Stimulated activated CD4-positive, alpha-beta T cell treated with anti-CD3 and anti-CD28 coated beads, Interleukin-15, amount 100 ng/mL, for 24 hours (primary cell): Measurements from ENCODE around the gene ADNP2.
A peak's percentile ranks its signal among the peaks of the same experiment; 100 is the strongest.
"Not testable (repeated sequence)": the region's sequence is repeated elsewhere in the genome, so short reads cannot be mapped to it uniquely, and the experiment has no call there.

Experiments used
- DNase-seq: peaks from one replicate; pipeline ENCODE4 v3.0.0-alpha.2; 2020

ADNP2 gene

GRCh38 chr18:80147418-80148325, 38.6 kb downstream of the ADNP2 start:
- DNase-seq = peak; percentile 86

- no peak for DNase-seq
These were observed 39.5 kb downstream of the ADNP2 start for GRCh38 chr18:80148326-80149199.

DNA sequence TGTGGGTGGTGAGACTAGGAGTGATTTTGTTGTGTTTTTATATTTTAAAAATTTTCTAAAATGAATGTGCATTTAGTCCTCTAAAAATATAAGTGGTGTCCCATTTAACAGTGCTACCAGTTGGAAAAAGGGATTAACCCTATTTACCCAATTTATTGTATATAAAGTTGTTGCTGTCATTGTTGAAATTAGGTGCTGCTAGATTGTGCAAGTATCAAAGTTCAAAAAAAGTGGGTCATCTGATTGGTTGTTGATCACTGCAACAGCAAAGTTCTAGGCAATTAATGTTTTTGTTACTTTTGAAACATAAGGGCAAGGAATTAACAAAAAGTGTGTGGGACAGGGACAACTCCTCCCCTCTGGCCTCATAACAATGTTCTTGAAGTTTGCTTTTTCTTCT, 40.6 kb downstream of the ADNP2 start:
- DNase-seq = no peak

GRCh38 chr18:80154293-80154692, 45.2 kb downstream of the ADNP2 start:
- peak; percentile 53 for DNase-seq

DNA sequence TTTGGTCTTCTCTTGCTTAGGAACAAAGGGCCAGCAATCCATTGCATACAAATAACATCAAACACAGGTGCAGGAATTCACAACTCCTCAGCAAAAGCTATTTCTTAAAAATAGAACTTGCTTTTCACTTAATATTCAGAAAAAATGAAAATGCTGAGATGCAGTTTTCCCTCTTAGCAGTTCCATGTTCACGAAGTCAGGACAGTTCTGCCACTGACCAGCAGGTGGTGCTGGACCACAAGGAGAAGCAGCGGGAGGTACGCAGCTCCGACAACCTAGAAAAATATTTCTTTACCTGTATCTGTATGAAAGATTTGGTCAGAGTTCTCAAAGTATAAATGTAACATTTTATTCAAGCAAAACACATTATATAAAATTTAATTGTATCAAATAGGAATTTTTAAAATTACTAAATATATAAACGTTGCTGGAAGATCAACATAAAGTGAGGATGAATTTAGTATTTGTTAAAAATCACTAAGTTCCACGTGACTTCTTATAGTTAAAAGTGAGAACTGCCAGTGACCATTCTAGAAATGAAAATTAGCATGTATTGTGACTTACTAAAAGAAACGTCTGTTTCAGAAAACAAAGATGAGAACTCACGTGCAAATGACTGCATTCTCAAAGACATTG, 48.8 kb downstream of the ADNP2 start:
- DNase-seq = peak; percentile 85

DNA sequence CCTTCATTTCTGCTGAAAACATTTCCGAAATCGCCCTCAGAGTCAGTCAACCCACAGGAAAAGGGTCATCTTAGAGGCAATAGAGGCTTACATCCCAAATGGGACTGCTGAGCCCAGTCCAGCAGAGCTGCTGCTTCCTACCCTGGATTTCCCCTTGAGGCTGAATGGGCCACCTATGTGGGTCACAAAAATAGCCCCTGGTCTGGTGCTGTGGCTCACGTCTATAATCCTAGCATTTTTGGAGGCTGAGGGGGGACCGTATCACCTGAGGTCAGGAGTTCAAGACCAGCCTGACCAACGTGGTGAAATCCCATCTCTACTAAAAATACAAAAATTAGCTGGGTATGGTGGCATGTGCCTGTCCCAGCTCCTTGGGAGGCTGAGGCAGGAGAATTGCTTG, 49.3 kb downstream of the ADNP2 start:
- DNase-seq = no peak

DNA sequence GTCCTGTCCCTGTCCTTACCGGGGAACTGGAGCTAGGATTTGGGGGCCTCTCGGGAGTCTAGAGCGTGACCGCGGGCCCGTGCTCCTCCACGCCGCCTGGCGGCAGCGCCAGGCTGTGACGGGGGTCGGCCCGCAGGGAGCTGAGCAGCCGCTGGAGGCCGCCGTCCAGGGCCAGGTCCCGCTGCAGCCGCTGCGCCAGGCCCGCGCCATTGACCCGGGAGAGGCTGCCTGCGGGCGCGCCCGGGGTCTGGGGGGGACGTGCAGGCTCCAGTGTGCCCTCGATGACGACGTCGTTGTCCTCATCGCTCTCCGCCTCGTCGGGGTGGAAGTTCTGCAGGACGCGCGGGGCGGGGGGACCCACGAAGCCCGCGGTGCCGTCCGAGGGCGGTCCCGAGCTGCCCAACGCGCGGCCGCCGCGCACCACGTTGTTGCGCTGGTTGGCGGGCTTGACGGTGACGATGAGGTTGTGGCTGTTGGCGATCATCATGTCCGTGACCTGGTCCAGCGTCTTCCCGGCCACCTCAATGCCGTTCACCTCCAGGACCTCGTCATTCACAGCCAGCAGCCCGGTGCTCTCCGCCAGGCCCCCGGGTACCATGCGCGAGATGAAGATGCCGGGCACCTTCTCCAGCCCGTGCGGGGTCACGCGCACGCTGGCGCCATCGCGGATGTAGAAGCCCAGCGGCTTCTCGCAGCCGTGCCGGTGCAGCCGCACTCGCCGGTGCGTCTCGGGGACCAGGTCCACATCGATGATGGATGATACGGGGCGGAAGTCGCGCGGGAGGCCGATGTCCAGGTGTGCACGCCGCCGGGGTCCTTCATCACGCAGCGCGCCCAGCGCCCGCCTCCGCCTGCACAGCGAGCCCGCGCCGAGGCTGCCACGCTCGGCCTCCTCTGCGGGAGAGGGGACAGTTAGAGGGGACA, 50.9 kb downstream of the ADNP2 start:
- DNase-seq = peak; percentile 64

GRCh38 chr18:80161781-80162417, 52.8 kb downstream of the ADNP2 start:
- DNase-seq = no peak

DNA sequence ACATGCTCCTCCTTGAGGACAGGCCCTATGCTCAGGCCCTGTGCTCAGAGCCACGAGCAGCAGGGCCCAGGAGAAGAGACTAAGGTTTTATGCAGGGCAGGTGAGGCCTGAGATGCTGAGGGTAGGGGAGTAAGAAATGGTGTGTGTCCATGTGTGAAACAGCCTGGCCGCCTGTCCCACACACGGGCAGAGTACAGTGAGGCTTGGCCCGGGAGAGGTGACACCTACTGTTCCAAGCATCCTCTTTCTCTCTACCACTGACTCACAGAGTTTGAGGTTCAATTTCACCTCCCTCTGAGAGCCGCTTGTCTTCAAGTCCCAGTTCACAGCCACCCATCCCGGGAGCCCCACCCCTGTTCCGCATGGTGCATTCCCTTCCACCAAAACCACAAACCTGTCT, 54.1 kb downstream of the ADNP2 start:
- no peak for DNase-seq

DNA sequence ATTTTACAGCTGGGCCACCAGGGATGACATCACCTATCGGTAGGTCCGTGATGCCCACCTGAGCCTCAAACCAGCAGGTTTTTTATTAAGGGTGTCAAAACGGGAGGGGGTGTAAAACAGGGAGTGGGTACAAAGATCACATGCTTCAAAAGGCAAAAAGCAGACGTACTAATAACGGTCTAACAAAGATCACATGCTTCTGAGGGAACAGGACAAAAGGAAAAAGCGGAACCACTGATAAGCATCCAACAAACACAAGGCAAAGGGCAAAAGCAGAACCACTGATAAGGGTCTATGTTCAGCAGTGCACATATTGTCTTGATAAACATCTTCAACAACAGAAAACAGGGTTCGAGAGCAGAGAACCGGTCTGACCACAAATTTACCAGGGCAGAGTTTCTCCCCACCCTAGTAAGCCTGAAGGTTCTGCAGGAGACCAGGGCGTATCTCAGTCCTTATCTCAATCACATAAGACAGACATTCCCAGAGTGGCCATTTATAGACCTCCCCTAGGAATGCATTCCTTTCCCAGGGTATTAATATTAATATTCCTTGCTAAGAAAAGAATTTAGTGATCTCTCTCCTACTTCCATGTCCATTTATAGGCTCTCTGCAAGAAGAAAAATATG, 55.8 kb downstream of the ADNP2 start:
- DNase-seq = not testable (repeated sequence)

DNA sequence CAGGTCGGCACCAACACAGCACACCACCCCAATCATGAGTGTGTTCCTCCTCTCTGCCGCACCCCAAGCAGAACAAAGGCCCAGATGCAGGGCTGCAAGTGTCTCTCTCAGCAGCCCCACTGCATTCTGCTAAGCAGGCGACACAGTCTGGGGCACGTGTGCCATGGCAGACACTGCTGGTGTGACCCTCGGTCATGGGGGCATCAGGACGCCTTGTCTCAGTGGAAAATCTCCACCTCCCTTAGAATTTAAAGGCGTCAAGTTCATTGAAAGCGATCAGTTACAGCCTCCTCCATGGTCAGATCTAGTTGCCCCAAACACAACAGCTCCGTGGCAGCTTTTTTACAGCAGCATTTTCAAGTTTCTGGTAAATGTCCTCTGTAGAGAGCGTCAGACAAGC, 57.2 kb downstream of the ADNP2 start:
- DNase-seq = no peak

- DNase-seq = no peak
These were observed 57.7 kb downstream of the ADNP2 start for GRCh38 chr18:80166725-80167124.

DNA sequence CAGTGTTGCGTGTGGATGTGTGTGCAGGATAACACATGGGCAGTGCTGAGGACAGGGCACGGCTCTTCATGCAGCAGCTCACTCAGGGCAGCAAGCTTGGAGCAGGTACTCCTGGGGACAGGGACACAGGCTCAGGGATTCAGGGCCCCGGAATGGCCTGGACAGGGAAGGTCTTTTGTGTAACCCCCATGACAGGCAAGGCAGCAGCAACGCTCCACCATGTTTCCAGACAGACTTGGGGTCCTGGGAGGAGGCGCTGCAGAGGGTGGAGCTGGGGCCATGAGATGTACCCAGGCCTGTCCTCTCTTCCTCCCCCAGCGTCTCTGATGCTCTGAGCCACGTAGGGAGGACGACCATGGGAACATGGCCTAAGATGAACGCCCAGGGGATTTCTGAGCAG, 58.3 kb downstream of the ADNP2 start:
- DNase-seq = no peak

DNA sequence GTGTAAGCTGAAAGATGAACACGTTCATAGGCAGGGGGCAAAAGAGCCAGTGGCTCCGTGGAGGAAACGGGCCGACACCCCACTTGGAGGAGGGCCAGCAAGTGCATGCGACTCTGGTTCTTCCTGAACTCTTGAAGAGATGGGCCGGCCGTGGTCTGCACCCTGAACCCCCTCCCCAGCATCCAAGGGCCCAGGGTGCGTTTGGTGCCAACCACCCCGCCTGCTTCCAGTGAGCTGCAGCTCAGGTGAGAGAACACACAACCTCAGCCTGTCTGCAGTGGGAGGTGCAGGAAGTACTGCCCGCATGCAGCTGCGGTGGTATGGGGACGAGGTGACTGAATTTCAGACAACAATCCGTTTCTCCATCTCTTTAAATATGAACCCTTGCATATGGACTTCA, 58.9 kb downstream of the ADNP2 start:
- no peak for DNase-seq

DNA sequence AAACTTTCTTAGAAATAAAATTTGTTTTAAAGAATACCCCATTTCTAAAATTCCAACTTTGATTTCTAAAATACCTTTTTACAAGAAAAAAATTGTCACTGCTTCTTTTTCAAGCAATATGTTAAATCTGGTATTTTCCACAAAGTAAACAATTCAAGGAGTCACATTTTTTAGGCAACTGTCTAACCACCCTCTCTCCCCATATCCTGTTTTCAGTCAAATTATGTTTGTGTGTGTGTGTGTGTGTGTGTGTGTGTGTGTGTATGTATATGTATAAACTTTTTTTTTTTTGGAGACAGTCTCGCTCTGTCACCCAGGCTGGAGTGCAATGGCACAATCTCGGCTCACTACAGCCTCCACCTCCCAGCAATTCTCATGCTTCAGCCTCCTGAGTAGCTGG, 59.3 kb downstream of the ADNP2 start:
- no peak for DNase-seq

GRCh38 chr18:80168982-80169381, 59.9 kb downstream of the ADNP2 start:
- no peak for DNase-seq

- no peak for DNase-seq
These were observed 60.5 kb downstream of the ADNP2 start for GRCh38 chr18:80169607-80170006.

GRCh38 chr18:80170395-80171053, 61.5 kb downstream of the ADNP2 start:
- no peak for DNase-seq

DNA sequence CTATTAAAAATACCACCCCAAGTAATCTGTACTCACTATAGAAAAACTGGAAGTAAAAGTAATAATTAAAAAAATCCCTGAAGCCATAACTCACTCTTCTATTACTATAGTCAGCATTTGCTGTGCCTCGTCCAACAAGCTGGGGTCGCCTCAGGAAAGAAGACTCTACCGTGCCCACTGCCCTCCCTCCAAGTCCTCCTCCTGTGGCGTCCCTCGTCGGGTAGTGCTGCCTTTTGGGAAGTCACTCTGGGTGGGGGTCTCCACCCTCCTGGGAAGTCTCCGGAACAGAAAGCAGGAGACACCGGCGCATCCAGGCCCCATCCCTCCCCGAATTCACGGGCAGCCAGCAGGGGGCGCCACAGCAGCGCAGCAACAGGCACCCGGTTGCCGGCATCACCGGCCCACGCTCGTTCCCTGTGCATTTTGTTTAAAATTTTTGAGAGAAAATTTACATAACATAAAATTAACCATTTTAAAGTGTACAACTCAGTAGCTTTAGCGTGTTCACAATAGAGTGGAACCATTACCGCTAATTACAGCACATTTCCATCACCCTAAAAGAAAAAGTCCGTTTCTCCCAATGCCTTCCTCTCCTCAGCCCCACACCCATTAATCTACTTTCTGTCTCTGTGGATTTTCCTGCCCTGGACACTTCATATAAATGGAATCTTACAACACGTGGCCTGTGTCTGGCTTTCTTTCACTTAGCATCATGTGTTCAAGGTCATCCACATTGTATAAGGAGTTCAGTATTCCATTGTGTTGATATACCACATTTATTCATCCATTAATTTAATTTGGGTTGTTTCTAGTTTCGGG, 62.2 kb downstream of the ADNP2 start:
- DNase-seq = peak; percentile 76

GRCh38 chr18:80172056-80172455, 63.0 kb downstream of the ADNP2 start:
- DNase-seq = no peak
